GM23338 (cell line): ENCODE data around the gene DMTF1.

Source experiments
- EZH2 ChIP-seq: fragments of 200-600 bp; sonication (generic); IDR thresholded peaks from one replicate; pipeline ENCODE4 v1.8.0; 2017; ENCODE audit warnings: antibody characterized with exemption, mild to moderate bottlenecking, low read depth; ENCODE audit not compliant: unreplicated experiment
- NANOG ChIP-seq: IDR thresholded peaks from 2 replicates; pipeline ENCODE4 v1.6.1; 2016; ENCODE audit warnings: antibody characterized with exemption, borderline replicate concordance
- POLR2AphosphoS5 ChIP-seq: IDR thresholded peaks from 2 replicates; pipeline ENCODE4 v1.6.1; 2016; ENCODE audit warnings: antibody characterized with exemption, low read depth
- TF ChIP-seq, protein P1 (sequence below), 2 experiments: fragments of 200-600 bp in 1 of 2; sonication (generic) in 1 of 2; conservative IDR thresholded peaks; 2 replicates each; pipeline versions ENCODE4 v1.5.1 to v1.6.1; 2016 to 2017; ENCODE audit warnings: antibody characterized with exemption in 2 of 2, low read depth in 2 of 2, mild to moderate bottlenecking in 2 of 2, moderate library complexity in 1 of 2
- TF ChIP-seq, protein P2 (sequence below): IDR thresholded peaks from one replicate; pipeline ENCODE4 v1.6.1; 2018; ENCODE audit warnings: antibody characterized with exemption; ENCODE audit not compliant: unreplicated experiment

- TF ChIP-seq, protein P1, sequence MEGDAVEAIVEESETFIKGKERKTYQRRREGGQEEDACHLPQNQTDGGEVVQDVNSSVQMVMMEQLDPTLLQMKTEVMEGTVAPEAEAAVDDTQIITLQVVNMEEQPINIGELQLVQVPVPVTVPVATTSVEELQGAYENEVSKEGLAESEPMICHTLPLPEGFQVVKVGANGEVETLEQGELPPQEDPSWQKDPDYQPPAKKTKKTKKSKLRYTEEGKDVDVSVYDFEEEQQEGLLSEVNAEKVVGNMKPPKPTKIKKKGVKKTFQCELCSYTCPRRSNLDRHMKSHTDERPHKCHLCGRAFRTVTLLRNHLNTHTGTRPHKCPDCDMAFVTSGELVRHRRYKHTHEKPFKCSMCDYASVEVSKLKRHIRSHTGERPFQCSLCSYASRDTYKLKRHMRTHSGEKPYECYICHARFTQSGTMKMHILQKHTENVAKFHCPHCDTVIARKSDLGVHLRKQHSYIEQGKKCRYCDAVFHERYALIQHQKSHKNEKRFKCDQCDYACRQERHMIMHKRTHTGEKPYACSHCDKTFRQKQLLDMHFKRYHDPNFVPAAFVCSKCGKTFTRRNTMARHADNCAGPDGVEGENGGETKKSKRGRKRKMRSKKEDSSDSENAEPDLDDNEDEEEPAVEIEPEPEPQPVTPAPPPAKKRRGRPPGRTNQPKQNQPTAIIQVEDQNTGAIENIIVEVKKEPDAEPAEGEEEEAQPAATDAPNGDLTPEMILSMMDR (conservative IDR thresholded peaks at IDR 0.05; ENCODE audit: low read depth in 2 of 2) = no peak
- TF ChIP-seq, protein P2, sequence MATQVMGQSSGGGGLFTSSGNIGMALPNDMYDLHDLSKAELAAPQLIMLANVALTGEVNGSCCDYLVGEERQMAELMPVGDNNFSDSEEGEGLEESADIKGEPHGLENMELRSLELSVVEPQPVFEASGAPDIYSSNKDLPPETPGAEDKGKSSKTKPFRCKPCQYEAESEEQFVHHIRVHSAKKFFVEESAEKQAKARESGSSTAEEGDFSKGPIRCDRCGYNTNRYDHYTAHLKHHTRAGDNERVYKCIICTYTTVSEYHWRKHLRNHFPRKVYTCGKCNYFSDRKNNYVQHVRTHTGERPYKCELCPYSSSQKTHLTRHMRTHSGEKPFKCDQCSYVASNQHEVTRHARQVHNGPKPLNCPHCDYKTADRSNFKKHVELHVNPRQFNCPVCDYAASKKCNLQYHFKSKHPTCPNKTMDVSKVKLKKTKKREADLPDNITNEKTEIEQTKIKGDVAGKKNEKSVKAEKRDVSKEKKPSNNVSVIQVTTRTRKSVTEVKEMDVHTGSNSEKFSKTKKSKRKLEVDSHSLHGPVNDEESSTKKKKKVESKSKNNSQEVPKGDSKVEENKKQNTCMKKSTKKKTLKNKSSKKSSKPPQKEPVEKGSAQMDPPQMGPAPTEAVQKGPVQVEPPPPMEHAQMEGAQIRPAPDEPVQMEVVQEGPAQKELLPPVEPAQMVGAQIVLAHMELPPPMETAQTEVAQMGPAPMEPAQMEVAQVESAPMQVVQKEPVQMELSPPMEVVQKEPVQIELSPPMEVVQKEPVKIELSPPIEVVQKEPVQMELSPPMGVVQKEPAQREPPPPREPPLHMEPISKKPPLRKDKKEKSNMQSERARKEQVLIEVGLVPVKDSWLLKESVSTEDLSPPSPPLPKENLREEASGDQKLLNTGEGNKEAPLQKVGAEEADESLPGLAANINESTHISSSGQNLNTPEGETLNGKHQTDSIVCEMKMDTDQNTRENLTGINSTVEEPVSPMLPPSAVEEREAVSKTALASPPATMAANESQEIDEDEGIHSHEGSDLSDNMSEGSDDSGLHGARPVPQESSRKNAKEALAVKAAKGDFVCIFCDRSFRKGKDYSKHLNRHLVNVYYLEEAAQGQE = no peak
- TF ChIP-seq POLR2AphosphoS5 = no peak
- TF ChIP-seq EZH2 = no peak
- no peak for TF ChIP-seq NANOG
Measured at GRCh38 chr7:87107949-87108776, 44.1 kb upstream of the DMTF1 start.
